H4 (cell line): ENCODE data around the gene LIN7B. TPM values are rescaled to one million over a fixed set of nuclear protein-coding genes. Genes with fewer than 3 reads are reported as not detected.

ENCODE experiments used
- DNase-seq: peaks from one replicate; pipeline ENCODE4 v3.0.0-alpha.2; 2015; ENCODE audit warnings: low spot score
- total RNA-seq: library from RNA; depleted of rRNA; stranded (reverse); fragments of >200 nt; shearing (Covaris generic); gene quantifications from 2 replicates; pipeline ENCODE4 v1.2.3, GENCODE V29; 2014; rRNA removed

LIN7B gene
- total RNA-seq, 1 experiment from 2014 or later = 4.1 TPM

- DNase-seq = no peak
Observed at GRCh38 chr19:49165111-49165750, 51.1 kb downstream of the LIN7B start.

GRCh38 chr19:49165865-49166301 lies 51.7 kb downstream of the LIN7B start:
- DNase-seq = no peak

GRCh38 chr19:49167857-49168409 lies 53.8 kb downstream of the LIN7B start:
- no peak for DNase-seq

Other genes starting within 250 kb of the LIN7B start
- 2.9 and 5.4 TPM in 2 replicates for gene PLEKHA4, start 245.8 kb upstream of the LIN7B start, total RNA-seq
- gene PPP1R15A, start 241.9 kb upstream of the LIN7B start, total RNA-seq = 15.8 and 16.1 TPM in 2 replicates
- gene TULP2, start 215.6 kb upstream of the LIN7B start, total RNA-seq = not detected in 2 replicates
- 199 and 224 TPM in 2 replicates for gene NUCB1, start 214.1 kb upstream of the LIN7B start, total RNA-seq
- 0.27 TPM in 1 of 2 replicates, not detected in the other for gene DHDH, start 180.7 kb upstream of the LIN7B start, total RNA-seq
- 132 and 135 TPM in 2 replicates for gene BAX, start 159.5 kb upstream of the LIN7B start, total RNA-seq
- 22,782 and 25,960 TPM in 2 replicates for gene FTL, start 149.1 kb upstream of the LIN7B start, total RNA-seq
- gene GYS1, start 121.1 kb upstream of the LIN7B start, total RNA-seq = 31.7 and 31.9 TPM in 2 replicates
- 353 and 374 TPM in 2 replicates for gene RUVBL2, start 120.5 kb upstream of the LIN7B start, total RNA-seq
- not detected in 2 replicates for gene LHB, start 97.3 kb upstream of the LIN7B start, total RNA-seq
- gene CGB3, start 90.0 kb upstream of the LIN7B start, total RNA-seq = not detected in 2 replicates
- not detected in 2 replicates for gene CGB2, start 82.5 kb upstream of the LIN7B start, total RNA-seq
- gene CGB1, start 77.5 kb upstream of the LIN7B start, total RNA-seq = 0.77 and 11.4 TPM in 2 replicates
- 0.33 and 3.3 TPM in 2 replicates for gene CGB5, start 70.5 kb upstream of the LIN7B start, total RNA-seq
- gene CGB8, start 65.3 kb upstream of the LIN7B start, total RNA-seq = 1.5 TPM in 1 of 2 replicates, not detected in the other
- not detected in 2 replicates for gene CGB7, start 56.6 kb upstream of the LIN7B start, total RNA-seq
- not detected in 2 replicates for gene NTF4, start 49.6 kb upstream of the LIN7B start, total RNA-seq
- not detected in 2 replicates for gene KCNA7, start 41.7 kb upstream of the LIN7B start, total RNA-seq
- gene SNRNP70, start 28.9 kb upstream of the LIN7B start, total RNA-seq = 138 and 189 TPM in 2 replicates
- gene C19orf73, start 4.8 kb downstream of the LIN7B start, total RNA-seq = 0.80 and 7.3 TPM in 2 replicates
- 5.4 and 6.9 TPM in 2 replicates for gene PPFIA3, start 5.2 kb downstream of the LIN7B start, total RNA-seq
- gene HRC, start 41.0 kb downstream of the LIN7B start, total RNA-seq = 0.06 TPM in 1 of 2 replicates, not detected in the other
- 3.9 and 5.0 TPM in 2 replicates for gene TRPM4, start 43.4 kb downstream of the LIN7B start, total RNA-seq
- gene SLC6A16, start 210.8 kb downstream of the LIN7B start, total RNA-seq = 0.16 and 0.85 TPM in 2 replicates
- not detected in 2 replicates for gene CD37, start 221.0 kb downstream of the LIN7B start, total RNA-seq
- gene TEAD2, start 248.0 kb downstream of the LIN7B start, total RNA-seq = 48.7 and 54.3 TPM in 2 replicates
- gene DKKL1, start 249.5 kb downstream of the LIN7B start, total RNA-seq = 0.08 and 3.8 TPM in 2 replicates